HAP-1 (cell line): Measurements from ENCODE around the gene NOS1.

ENCODE experiments used
- DNase-seq, 2 experiments: peaks; one replicate each; pipeline ENCODE4 v3.0.0-alpha.2; 2016 to 2020; ENCODE audit warnings: low spot score in 2 of 2
- H3K27me3 ChIP-seq: fragments of 250-450 bp; sonication (Bioruptor Pico); 2 replicates; pipeline ENCODE4 v1.5.1; 2020; ENCODE audit warnings: low read depth, mild to moderate bottlenecking, moderate library complexity
- H3K36me3 ChIP-seq: fragments of 250-450 bp; sonication (Bioruptor Pico); replicated peaks from 2 replicates; pipeline ENCODE4 v1.5.1; 2020; ENCODE audit warnings: mild to moderate bottlenecking
- H3K4me1 ChIP-seq: fragments of 250-450 bp; sonication (Bioruptor Pico); 2 replicates; pipeline ENCODE4 v1.5.1; 2020; ENCODE audit warnings: mild to moderate bottlenecking
- H3K4me3 ChIP-seq: fragments of 250-450 bp; sonication (Bioruptor Pico); 2 replicates; pipeline ENCODE4 v1.5.1; 2020; ENCODE audit warnings: mild to moderate bottlenecking, moderate library complexity
- H3K9me3 ChIP-seq: fragments of 250-450 bp; sonication (Bioruptor Pico); 2 replicates; pipeline ENCODE4 v1.5.1; 2020; ENCODE audit warnings: mild to moderate bottlenecking, moderate library complexity
- in situ Hi-C: fragments of 300-500 bp; cut with MboI; formaldehyde crosslinking; loops from 3 replicates; pipeline ENCODE4 v1.14.3; 2020; ENCODE audit warnings: low sequenced_read_pairs, inconsistent platforms, mixed read lengths

The NOS1 gene

GRCh38 chr12:117359029-117359845, 2.2 kb downstream of the NOS1 start:
- no peaks in the 10 kb centered on the region for H3K4me1 ChIP-seq
- no peaks in the 10 kb centered on the region for H3K36me3 ChIP-seq
- no peak for DNase-seq
- in situ Hi-C loops: no loop called here
- H3K27me3 ChIP-seq: peaks cover 18% of the 10 kb centered on the region
- H3K4me3 ChIP-seq: no peak overlapping the region
- H3K9me3 ChIP-seq: no peaks in the 10 kb centered on the region

- Histone ChIP-seq H3K4me1 (no peaks in the 10 kb centered on the region), H3K4me3 (no peak overlapping the region), H3K27me3 (peaks cover 2% of the 10 kb centered on the region; the same call in 1 of the 2 replicates), H3K9me3 (no peaks in the 10 kb centered on the region), H3K36me3 (no peaks in the 10 kb centered on the region)
- in situ Hi-C loops: no loop called here
- no peak for DNase-seq
These were observed 5.4 kb downstream of the NOS1 start for GRCh38 chr12:117356048-117356447.

- no peaks in the 10 kb centered on the region for H3K27me3 ChIP-seq
- no peaks in the 10 kb centered on the region for H3K9me3 ChIP-seq
- DNase-seq: no peak
- in situ Hi-C loops: no loop called here
- H3K36me3 ChIP-seq: no peaks in the 10 kb centered on the region
- H3K4me3 ChIP-seq: no peak overlapping the region
- H3K4me1 ChIP-seq: no peaks in the 10 kb centered on the region
These were observed 8.5 kb downstream of the NOS1 start for GRCh38 chr12:117352883-117353282.

GRCh38 chr12:117352206-117352605, 9.2 kb downstream of the NOS1 start:
- no peaks in the 10 kb centered on the region for H3K4me1 ChIP-seq
- H3K36me3 ChIP-seq: no peaks in the 10 kb centered on the region
- no peak overlapping the region for H3K4me3 ChIP-seq
- no peaks in the 10 kb centered on the region for H3K9me3 ChIP-seq
- in situ Hi-C loops: no loop called here
- no peaks in the 10 kb centered on the region for H3K27me3 ChIP-seq
- no peak for DNase-seq

- H3K9me3 ChIP-seq: no peaks in the 10 kb centered on the region
- H3K36me3 ChIP-seq: no peaks in the 10 kb centered on the region
- in situ Hi-C loops: no loop called here
- H3K27me3 ChIP-seq: no peaks in the 10 kb centered on the region
- no peaks in the 10 kb centered on the region for H3K4me1 ChIP-seq
- DNase-seq: no peak
- H3K4me3 ChIP-seq: no peak overlapping the region
These were observed 11.3 kb downstream of the NOS1 start for GRCh38 chr12:117350140-117350539.

GRCh38 chr12:117347588-117347987, 13.8 kb downstream of the NOS1 start:
- H3K36me3 ChIP-seq: no peaks in the 10 kb centered on the region
- no peaks in the 10 kb centered on the region for H3K4me1 ChIP-seq
- DNase-seq: no peak
- no peaks in the 10 kb centered on the region for H3K9me3 ChIP-seq
- in situ Hi-C loops: no loop called here
- H3K4me3 ChIP-seq: no peak overlapping the region
- H3K27me3 ChIP-seq: no peaks in the 10 kb centered on the region

- Histone ChIP-seq H3K27me3 (no peaks in the 10 kb centered on the region), H3K4me1 (no peaks in the 10 kb centered on the region), H3K4me3 (no peak overlapping the region), H3K9me3 (no peaks in the 10 kb centered on the region), H3K36me3 (no peaks in the 10 kb centered on the region)
- no peak for DNase-seq
- in situ Hi-C loops: no loop called here
These were observed 16.7 kb downstream of the NOS1 start for GRCh38 chr12:117344716-117345115.

GRCh38 chr12:117343849-117344248, 17.6 kb downstream of the NOS1 start:
- Histone ChIP-seq H3K4me1 (no peaks in the 10 kb centered on the region), H3K4me3 (no peak overlapping the region), H3K36me3 (no peaks in the 10 kb centered on the region), H3K27me3 (no peaks in the 10 kb centered on the region), H3K9me3 (no peaks in the 10 kb centered on the region)
- DNase-seq: no peak
- in situ Hi-C loops: no loop called here

GRCh38 chr12:117343296-117343695, 18.1 kb downstream of the NOS1 start:
- in situ Hi-C loops: no loop called here
- Histone ChIP-seq H3K36me3 (no peaks in the 10 kb centered on the region), H3K4me1 (no peaks in the 10 kb centered on the region), H3K27me3 (no peaks in the 10 kb centered on the region), H3K4me3 (no peak overlapping the region), H3K9me3 (no peaks in the 10 kb centered on the region)
- DNase-seq: no peak

GRCh38 chr12:117342682-117343081, 18.7 kb downstream of the NOS1 start:
- Histone ChIP-seq H3K36me3 (no peaks in the 10 kb centered on the region), H3K27me3 (no peaks in the 10 kb centered on the region), H3K9me3 (no peaks in the 10 kb centered on the region), H3K4me3 (no peak overlapping the region), H3K4me1 (no peaks in the 10 kb centered on the region)
- in situ Hi-C loops: no loop called here
- no peak for DNase-seq

- in situ Hi-C loops: no loop called here
- Histone ChIP-seq H3K36me3 (no peaks in the 10 kb centered on the region), H3K27me3 (no peaks in the 10 kb centered on the region), H3K9me3 (no peaks in the 10 kb centered on the region), H3K4me1 (no peaks in the 10 kb centered on the region), H3K4me3 (no peak overlapping the region)
- DNase-seq: no peak
These were observed 19.2 kb downstream of the NOS1 start for GRCh38 chr12:117342247-117342646.

GRCh38 chr12:117339104-117339503, 22.3 kb downstream of the NOS1 start:
- H3K9me3 ChIP-seq: no peaks in the 10 kb centered on the region
- no peaks in the 10 kb centered on the region for H3K4me1 ChIP-seq
- no peaks in the 10 kb centered on the region for H3K36me3 ChIP-seq
- H3K4me3 ChIP-seq: no peak overlapping the region
- no peak for DNase-seq
- H3K27me3 ChIP-seq: peaks cover 12% of the 10 kb centered on the region
- in situ Hi-C loops: no loop called here

GRCh38 chr12:117334855-117335587, 26.4 kb downstream of the NOS1 start:
- Histone ChIP-seq H3K36me3 (no peaks in the 10 kb centered on the region), H3K27me3 (peaks cover 19% of the 10 kb centered on the region), H3K4me3 (no peak overlapping the region), H3K4me1 (no peaks in the 10 kb centered on the region), H3K9me3 (no peaks in the 10 kb centered on the region)
- in situ Hi-C loops: no loop called here
- no peak for DNase-seq

- DNase-seq: no peak
- Histone ChIP-seq H3K4me3 (no peak overlapping the region), H3K9me3 (no peaks in the 10 kb centered on the region), H3K4me1 (no peaks in the 10 kb centered on the region), H3K27me3 (peaks cover 19% of the 10 kb centered on the region), H3K36me3 (no peaks in the 10 kb centered on the region)
- in situ Hi-C loops: no loop called here
These were observed 27.4 kb downstream of the NOS1 start for GRCh38 chr12:117334051-117334450.
